Activated T-helper 2 cell treated with anti-CD3 and anti-CD28 coated beads, Interferon-gamma antibody, Interleukin-2, Interleukin-4, amounts not matched to agents 10 μg/mL and 5 μg/mL and 100 μg/mL, durations not matched to agents 14 hours and 24 hours and 36 hours (primary cell): ENCODE results near the gene CDH13. TPM values are rescaled to one million over a fixed set of nuclear protein-coding genes. Genes with fewer than 3 reads are reported as not detected.

ENCODE experiments used
- DNase-seq: peaks from one replicate; pipeline ENCODE4 v3.0.0; 2021; ENCODE audit warnings: low spot score
- H3K27ac Mint-ChIP-seq: one replicate; pipeline ENCODE4 v1.8.0; 2021; ENCODE audit warnings: mixed read lengths
- H3K27me3 Mint-ChIP-seq: one replicate; pipeline ENCODE4 v1.8.0; 2021; ENCODE audit warnings: low read depth, mixed read lengths
- H3K36me3 Mint-ChIP-seq: one replicate; pipeline ENCODE4 v1.8.0; 2021; ENCODE audit warnings: low read depth, mixed read lengths
- H3K4me1 Mint-ChIP-seq: one replicate; pipeline ENCODE4 v1.8.0; 2021; ENCODE audit warnings: low read depth, mixed read lengths
- H3K4me3 Mint-ChIP-seq: one replicate; pipeline ENCODE4 v1.8.0; 2021; ENCODE audit warnings: low read depth, mild to moderate bottlenecking, moderate library complexity, mixed read lengths
- H3K9me3 Mint-ChIP-seq: one replicate; pipeline ENCODE4 v1.8.0; 2021; ENCODE audit warnings: mixed read lengths
- intact Hi-C: fragments of 100-400 bp; cut with micrococcal nuclease; formaldehyde crosslinking; loops from one replicate; pipeline ENCODE4 v1.15.1; 2023
- total RNA-seq: library from RNA; stranded (reverse); gene quantifications from 2 replicates; pipeline ENCODE4 v1.2.3, GENCODE V29; 2022

Gene CDH13
- total RNA-seq, 1 donor from 2014 or later, result not detected

DNA sequence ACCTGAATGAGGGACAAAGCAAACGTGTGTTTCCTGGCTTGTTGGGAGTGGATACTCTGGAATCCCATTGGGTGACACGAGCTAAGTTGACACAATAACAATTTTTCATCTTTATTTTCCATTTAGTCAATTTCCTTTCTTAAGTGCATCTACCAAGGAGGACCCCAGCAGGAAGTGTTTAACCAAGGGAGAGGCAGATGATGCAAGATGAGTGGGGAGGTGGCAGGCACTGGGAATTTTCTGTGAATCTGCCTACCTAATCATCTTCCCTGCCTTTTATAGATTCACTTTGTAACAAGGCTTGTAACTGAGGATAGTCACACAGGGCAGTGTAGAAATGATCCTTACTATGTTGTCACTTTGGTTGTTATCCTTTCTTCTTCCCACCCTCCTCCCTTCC lies 863.3 kb downstream of the CDH13 start:
- no peak overlapping the region for H3K27ac Mint-ChIP-seq
- H3K27me3 Mint-ChIP-seq, result no peaks in the 10 kb centered on the region
- intact Hi-C loops, result no loop called here
- H3K36me3 Mint-ChIP-seq, result no peaks in the 10 kb centered on the region
- no peak overlapping the region for H3K4me3 Mint-ChIP-seq
- H3K4me1 Mint-ChIP-seq, result no peaks in the 10 kb centered on the region
- no peak for DNase-seq
- no peaks in the 10 kb centered on the region for H3K9me3 Mint-ChIP-seq

DNA sequence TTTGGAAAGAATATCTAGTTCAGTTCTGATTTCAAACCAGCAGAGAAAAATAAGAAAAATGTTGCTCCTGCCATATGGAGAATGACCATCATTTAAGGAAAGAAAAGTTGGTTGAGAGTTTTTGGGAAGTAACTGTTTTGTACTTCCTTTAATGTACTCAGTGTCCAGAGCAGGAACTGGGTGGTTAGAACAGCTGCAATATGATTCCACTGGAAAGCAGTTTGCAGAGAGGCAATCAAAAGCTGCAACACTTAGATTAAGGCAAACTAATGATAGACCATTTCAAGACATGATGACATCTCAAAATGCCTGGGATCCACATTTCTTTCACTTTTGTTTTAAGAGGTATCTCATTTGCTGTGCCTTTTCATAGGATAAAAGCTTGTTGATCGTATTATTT lies 867.7 kb downstream of the CDH13 start:
- DNase-seq, result no peak
- Mint-ChIP-seq H3K36me3 (no peaks in the 10 kb centered on the region), H3K4me3 (no peak overlapping the region), H3K27ac (no peak overlapping the region), H3K27me3 (no peaks in the 10 kb centered on the region), H3K4me1 (no peaks in the 10 kb centered on the region), H3K9me3 (no peaks in the 10 kb centered on the region)
- intact Hi-C loops, result no loop called here

GRCh38 chr16:83501481-83501880 lies 874.7 kb downstream of the CDH13 start:
- DNase-seq, result no peak
- H3K4me3 Mint-ChIP-seq, result no peak overlapping the region
- H3K27me3 Mint-ChIP-seq, result no peaks in the 10 kb centered on the region
- no peaks in the 10 kb centered on the region for H3K36me3 Mint-ChIP-seq
- no peak overlapping the region for H3K27ac Mint-ChIP-seq
- no peaks in the 10 kb centered on the region for H3K4me1 Mint-ChIP-seq
- intact Hi-C loops, result no loop called here
- peaks cover 4% of the 10 kb centered on the region for H3K9me3 Mint-ChIP-seq

- no peaks in the 10 kb centered on the region for H3K36me3 Mint-ChIP-seq
- intact Hi-C loops, result no loop called here
- H3K27ac Mint-ChIP-seq, result no peak overlapping the region
- no peak for DNase-seq
- no peaks in the 10 kb centered on the region for H3K27me3 Mint-ChIP-seq
- no peaks in the 10 kb centered on the region for H3K4me1 Mint-ChIP-seq
- H3K4me3 Mint-ChIP-seq, result no peak overlapping the region
- H3K9me3 Mint-ChIP-seq, result no peaks in the 10 kb centered on the region
Measured at GRCh38 chr16:83508295-83508694, 881.5 kb downstream of the CDH13 start.

DNA sequence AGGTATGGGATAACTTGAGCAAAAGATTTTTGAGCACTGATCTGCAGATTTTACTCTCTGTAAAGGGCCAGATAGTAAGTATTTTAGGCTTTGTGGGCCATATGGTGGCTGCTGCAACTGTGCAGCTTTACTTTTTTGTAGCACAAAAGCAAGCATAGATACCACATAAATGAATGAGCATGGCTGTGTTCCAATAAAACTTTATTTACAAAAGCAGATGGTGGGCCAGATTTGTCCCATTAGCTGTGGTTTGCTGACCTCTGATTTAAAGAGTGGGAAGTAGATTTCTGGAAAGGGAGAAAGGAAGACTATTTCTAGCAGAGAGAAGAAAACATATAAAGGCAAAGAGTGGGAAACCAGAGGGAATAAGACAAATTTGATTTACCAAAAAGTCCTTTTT lies 882.5 kb downstream of the CDH13 start:
- Mint-ChIP-seq H3K36me3 (no peaks in the 10 kb centered on the region), H3K9me3 (no peaks in the 10 kb centered on the region), H3K27ac (no peak overlapping the region), H3K4me1 (no peaks in the 10 kb centered on the region), H3K4me3 (no peak overlapping the region), H3K27me3 (no peaks in the 10 kb centered on the region)
- DNase-seq, result no peak
- intact Hi-C loops, result no loop called here

DNA sequence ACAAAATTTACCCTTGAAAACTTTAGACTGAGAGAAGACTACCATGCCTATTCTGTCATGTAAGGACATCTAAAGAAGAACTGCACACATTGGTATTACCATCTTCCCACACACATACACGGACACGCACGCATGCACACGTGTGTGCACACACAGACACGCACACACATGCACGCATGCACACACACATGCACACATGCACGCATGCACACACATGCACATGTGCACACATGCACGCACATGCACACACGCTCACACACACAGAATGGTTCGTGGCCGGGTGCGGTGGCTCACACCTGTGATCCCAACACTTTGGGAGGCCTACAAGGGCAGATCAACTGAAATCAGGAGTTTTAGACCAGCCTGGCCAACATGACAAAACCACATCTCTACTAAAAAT lies 884.1 kb downstream of the CDH13 start:
- no peaks in the 10 kb centered on the region for H3K36me3 Mint-ChIP-seq
- no peak for DNase-seq
- H3K9me3 Mint-ChIP-seq, result no peaks in the 10 kb centered on the region
- H3K4me3 Mint-ChIP-seq, result no peak overlapping the region
- no peaks in the 10 kb centered on the region for H3K4me1 Mint-ChIP-seq
- intact Hi-C loops, result no loop called here
- no peak overlapping the region for H3K27ac Mint-ChIP-seq
- H3K27me3 Mint-ChIP-seq, result no peaks in the 10 kb centered on the region

- DNase-seq, result no peak
- no peak overlapping the region for H3K27ac Mint-ChIP-seq
- peaks cover 12% of the 10 kb centered on the region for H3K9me3 Mint-ChIP-seq
- H3K27me3 Mint-ChIP-seq, result no peaks in the 10 kb centered on the region
- H3K4me1 Mint-ChIP-seq, result no peaks in the 10 kb centered on the region
- no peaks in the 10 kb centered on the region for H3K36me3 Mint-ChIP-seq
- H3K4me3 Mint-ChIP-seq, result no peak overlapping the region
- intact Hi-C loops, result no loop called here
Measured at GRCh38 chr16:83513008-83513755, 886.4 kb downstream of the CDH13 start.

DNA sequence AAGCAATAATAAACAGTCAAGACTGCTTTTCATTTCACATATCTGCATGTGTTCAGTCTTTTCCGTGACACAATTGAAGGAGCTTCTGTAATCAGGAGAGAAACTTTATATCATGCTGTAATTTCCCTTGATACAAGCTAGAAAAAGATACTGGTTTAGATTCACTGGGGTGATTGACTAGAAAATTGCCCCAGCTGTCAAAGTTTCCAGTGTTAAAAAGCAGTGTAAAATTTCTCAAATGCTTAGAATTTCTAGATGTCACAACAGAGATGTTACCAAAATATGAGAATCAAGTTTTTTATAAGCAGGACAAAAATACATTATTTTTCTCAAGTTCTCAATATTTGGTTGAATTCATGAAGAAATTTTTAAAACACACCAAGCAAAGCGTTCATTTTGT lies 888.6 kb downstream of the CDH13 start:
- Mint-ChIP-seq H3K4me3 (no peak overlapping the region), H3K36me3 (no peaks in the 10 kb centered on the region)

DNA sequence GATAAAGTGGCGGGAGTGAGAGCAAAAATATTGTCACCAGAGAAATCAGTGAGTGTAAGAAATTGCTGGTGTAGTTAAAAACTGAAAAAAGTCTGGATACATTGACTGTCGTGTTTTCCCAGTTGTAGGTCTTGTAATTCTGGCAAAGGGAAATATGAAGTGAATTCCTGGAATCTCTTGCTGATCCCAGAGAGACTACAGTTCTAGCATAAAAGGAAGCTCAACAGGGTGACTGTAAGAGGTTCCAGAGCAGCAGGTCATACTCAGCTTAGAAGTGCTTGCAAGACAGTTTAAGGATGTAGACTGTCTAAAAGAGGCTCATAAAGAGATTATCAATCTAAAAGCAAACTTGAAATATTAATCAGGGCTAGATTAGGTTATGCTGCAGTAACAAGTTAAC lies 890.2 kb downstream of the CDH13 start:
- H3K27ac Mint-ChIP-seq, result no peak overlapping the region
- H3K9me3 Mint-ChIP-seq, result peaks cover 12% of the 10 kb centered on the region
- DNase-seq, result no peak
- no peaks in the 10 kb centered on the region for H3K4me1 Mint-ChIP-seq
- no peaks in the 10 kb centered on the region for H3K36me3 Mint-ChIP-seq
- no peaks in the 10 kb centered on the region for H3K27me3 Mint-ChIP-seq
- no peak overlapping the region for H3K4me3 Mint-ChIP-seq
- intact Hi-C loops, result no loop called here

More for the DNA sequence above, 888.6 kb downstream of the CDH13 start:
- Mint-ChIP-seq H3K9me3 (peaks cover 12% of the 10 kb centered on the region), H3K27ac (no peak overlapping the region), H3K4me1 (no peaks in the 10 kb centered on the region), H3K27me3 (no peaks in the 10 kb centered on the region)
- no peak for DNase-seq
- intact Hi-C loops, result no loop called here

DNA sequence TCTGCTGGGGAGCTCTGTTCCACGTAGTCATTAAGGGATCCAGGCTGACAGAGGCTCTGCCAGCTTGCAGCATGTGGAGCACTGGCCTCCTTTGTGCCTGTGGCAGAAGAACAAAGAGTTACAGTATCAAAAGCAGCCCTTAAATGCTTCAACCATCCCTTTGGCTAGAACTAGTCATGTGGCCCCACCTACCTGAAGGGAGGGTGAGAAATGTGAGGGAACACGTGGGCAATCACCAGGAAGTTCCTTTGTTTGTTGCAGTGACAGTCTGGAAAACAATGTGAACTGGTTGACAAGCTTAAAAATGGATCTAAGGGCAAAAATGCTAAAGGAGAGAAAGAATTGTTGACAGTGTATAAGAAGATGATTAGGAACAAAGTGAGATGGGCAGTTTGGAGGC lies 890.6 kb downstream of the CDH13 start:
- no peaks in the 10 kb centered on the region for H3K27me3 Mint-ChIP-seq
- H3K9me3 Mint-ChIP-seq, result peaks cover 12% of the 10 kb centered on the region
- no peak for DNase-seq
- no peaks in the 10 kb centered on the region for H3K4me1 Mint-ChIP-seq
- no peak overlapping the region for H3K4me3 Mint-ChIP-seq
- no peaks in the 10 kb centered on the region for H3K36me3 Mint-ChIP-seq
- intact Hi-C loops, result no loop called here
- no peak overlapping the region for H3K27ac Mint-ChIP-seq

DNA sequence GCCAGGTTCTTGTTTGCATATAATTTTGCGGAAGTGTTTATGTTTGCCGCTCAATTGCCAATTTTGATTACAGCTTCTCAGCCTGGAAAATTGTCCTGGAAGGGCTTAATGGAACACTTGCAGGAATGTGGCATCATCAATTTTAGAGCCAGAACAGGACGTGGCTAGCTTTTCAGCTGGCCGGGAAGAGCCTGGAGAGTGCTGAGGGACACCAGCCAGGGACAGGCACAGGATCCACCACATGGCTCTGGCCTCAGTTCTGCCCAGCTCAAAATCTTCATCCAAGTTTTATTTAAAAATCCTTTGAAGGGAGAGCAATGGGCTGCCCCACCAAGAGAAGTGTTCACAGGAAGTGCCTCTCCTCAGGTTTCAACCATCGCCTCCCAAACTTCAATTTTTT lies 893.8 kb downstream of the CDH13 start:
- intact Hi-C loops, result no loop called here
- Mint-ChIP-seq H3K4me3 (no peak overlapping the region), H3K36me3 (no peaks in the 10 kb centered on the region), H3K4me1 (no peaks in the 10 kb centered on the region), H3K27ac (no peak overlapping the region), H3K27me3 (no peaks in the 10 kb centered on the region), H3K9me3 (peaks cover 16% of the 10 kb centered on the region)
- DNase-seq, result no peak

- H3K27ac Mint-ChIP-seq, result no peak overlapping the region
- intact Hi-C loops, result no loop called here
- no peaks in the 10 kb centered on the region for H3K4me1 Mint-ChIP-seq
- no peaks in the 10 kb centered on the region for H3K36me3 Mint-ChIP-seq
- no peaks in the 10 kb centered on the region for H3K27me3 Mint-ChIP-seq
- H3K9me3 Mint-ChIP-seq, result peaks cover 3% of the 10 kb centered on the region
- H3K4me3 Mint-ChIP-seq, result no peak overlapping the region
- DNase-seq, result no peak
Measured at GRCh38 chr16:83530293-83530692, 903.5 kb downstream of the CDH13 start.

DNA sequence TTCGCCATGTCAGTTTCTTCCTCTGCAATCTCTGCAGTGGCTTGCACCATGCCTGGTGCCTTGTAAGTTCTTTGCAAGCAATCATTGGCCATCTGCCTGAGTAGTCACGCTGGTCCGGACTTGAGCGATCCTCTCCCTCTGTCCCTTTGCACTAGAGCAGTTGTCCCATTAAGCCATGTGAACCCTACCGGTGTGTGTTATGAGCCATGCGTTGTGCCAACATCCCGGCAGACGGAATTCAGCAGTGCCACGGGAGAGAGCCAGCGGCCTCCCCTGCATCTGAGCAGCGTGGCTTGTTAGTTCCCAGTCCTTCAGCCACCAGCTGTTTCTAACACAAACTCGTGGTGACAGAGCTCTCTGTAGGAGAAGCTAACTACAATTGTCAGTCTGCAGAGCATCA lies 905.9 kb downstream of the CDH13 start:
- Mint-ChIP-seq H3K27ac (no peak overlapping the region), H3K4me1 (no peaks in the 10 kb centered on the region), H3K4me3 (no peak overlapping the region), H3K9me3 (peaks cover 6% of the 10 kb centered on the region), H3K27me3 (no peaks in the 10 kb centered on the region), H3K36me3 (no peaks in the 10 kb centered on the region)
- intact Hi-C loops, result no loop called here
- no peak for DNase-seq

DNA sequence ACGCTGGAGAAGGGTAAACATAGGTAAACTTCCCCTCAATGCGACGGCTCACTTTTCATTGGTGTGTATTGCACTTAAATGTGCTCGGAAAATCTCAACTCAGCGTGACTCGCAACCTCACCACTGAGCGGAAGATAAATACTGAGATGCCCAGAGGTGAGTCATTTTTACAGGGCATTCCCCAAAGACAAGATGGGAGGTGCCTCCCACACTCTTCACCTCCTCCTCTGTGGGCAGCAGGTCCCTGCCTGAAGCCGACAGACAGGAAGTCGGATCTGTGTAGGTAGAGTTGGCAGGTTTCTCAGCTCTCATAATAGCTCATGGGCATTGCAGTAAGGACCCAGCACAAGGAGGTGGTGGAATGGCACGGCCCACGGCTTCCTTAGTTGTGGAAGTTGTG lies 906.4 kb downstream of the CDH13 start:
- no peaks in the 10 kb centered on the region for H3K4me1 Mint-ChIP-seq
- H3K27me3 Mint-ChIP-seq, result no peaks in the 10 kb centered on the region
- DNase-seq, result no peak
- H3K36me3 Mint-ChIP-seq, result no peaks in the 10 kb centered on the region
- H3K9me3 Mint-ChIP-seq, result peaks cover 6% of the 10 kb centered on the region
- no peak overlapping the region for H3K27ac Mint-ChIP-seq
- intact Hi-C loops, result no loop called here
- H3K4me3 Mint-ChIP-seq, result no peak overlapping the region
